ENCODE measurements around the gene RNPS1. TPM values are rescaled to one million over a fixed set of nuclear protein-coding genes. Genes with fewer than 3 reads are reported as not detected.

RNPS1 gene
- total and polyA plus RNA-seq, 2 experiments from 2014 or later, result 220 to 319 TPM

GRCh38 chr16:2235695-2236336 is 32.1 kb downstream of the RNPS1 start:
- peaks cover 15% of the 10 kb centered on the region for H3K27me3 ChIP-seq
- peaks cover 34% of the 10 kb centered on the region for H3K36me3 ChIP-seq
- H3K27ac ChIP-seq, result no peak overlapping the region
- peaks cover 8% of the 10 kb centered on the region for H3K4me1 ChIP-seq (ENCODE audit: low read depth)
- no peak for DNase-seq (ENCODE audit: low read depth in 1 of 2, low spot score in 1 of 2)
- no peak for TF ChIP-seq CTCF (IDR thresholded peaks at IDR 0.05; ENCODE audit: low read depth, low read length)
- H3K4me3 ChIP-seq, result no peak overlapping the region
- H3K9me3 ChIP-seq (ENCODE audit: low read depth), result no peaks in the 10 kb centered on the region

- Histone ChIP-seq H3K9me3 (ENCODE audit: low read depth) (no peaks in the 10 kb centered on the region), H3K36me3 (peaks cover 34% of the 10 kb centered on the region), H3K4me1 (ENCODE audit: low read depth) (peaks cover 8% of the 10 kb centered on the region), H3K4me3 (no peak overlapping the region), H3K27ac (no peak overlapping the region), H3K27me3 (peaks cover 15% of the 10 kb centered on the region)
- DNase-seq (ENCODE audit: low read depth in 1 of 2, low spot score in 1 of 2), result no peak
- TF ChIP-seq CTCF (IDR thresholded peaks at IDR 0.05; ENCODE audit: low read depth, low read length), result no peak
Observed at GRCh38 chr16:2235234-2235651, 32.7 kb downstream of the RNPS1 start.

GRCh38 chr16:2234813-2235170 is 33.1 kb downstream of the RNPS1 start:
- Histone ChIP-seq H3K9me3 (ENCODE audit: low read depth) (no peaks in the 10 kb centered on the region), H3K27me3 (peaks cover 15% of the 10 kb centered on the region), H3K4me1 (ENCODE audit: low read depth) (peaks cover 8% of the 10 kb centered on the region), H3K27ac (no peak overlapping the region), H3K36me3 (peaks cover 37% of the 10 kb centered on the region), H3K4me3 (no peak overlapping the region)
- no peak for DNase-seq (ENCODE audit: low read depth in 1 of 2, low spot score in 1 of 2)
- TF ChIP-seq CTCF (IDR thresholded peaks at IDR 0.05; ENCODE audit: low read depth, low read length), result no peak

GRCh38 chr16:2233872-2234812 is 33.8 kb downstream of the RNPS1 start:
- Histone ChIP-seq H3K27me3 (peaks cover 15% of the 10 kb centered on the region), H3K4me3 (no peak overlapping the region), H3K9me3 (ENCODE audit: low read depth) (no peaks in the 10 kb centered on the region), H3K36me3 (peaks cover 40% of the 10 kb centered on the region), H3K27ac (no peak overlapping the region), H3K4me1 (ENCODE audit: low read depth) (peaks cover 8% of the 10 kb centered on the region)
- DNase-seq (ENCODE audit: low read depth in 1 of 2, low spot score in 1 of 2), result no peak
- no peak for TF ChIP-seq CTCF (IDR thresholded peaks at IDR 0.05; ENCODE audit: low read depth, low read length)

- no peaks in the 10 kb centered on the region for H3K9me3 ChIP-seq (ENCODE audit: low read depth)
- no peak overlapping the region for H3K4me3 ChIP-seq
- peaks cover 15% of the 10 kb centered on the region for H3K27me3 ChIP-seq
- H3K27ac ChIP-seq, result no peak overlapping the region
- H3K36me3 ChIP-seq, result peaks cover 45% of the 10 kb centered on the region
- H3K4me1 ChIP-seq (ENCODE audit: low read depth), result peaks cover 8% of the 10 kb centered on the region
- DNase-seq (ENCODE audit: low read depth in 1 of 2, low spot score in 1 of 2), result no peak
- TF ChIP-seq CTCF (IDR thresholded peaks at IDR 0.05; ENCODE audit: low read depth, low read length), result no peak
Observed at GRCh38 chr16:2233046-2233775, 34.7 kb downstream of the RNPS1 start.

Measured in cardiac muscle cell (in vitro differentiated cells and primary cell).